ENCODE data around the gene ABCD2.
"Not testable (repeated sequence)": the region's sequence is repeated elsewhere in the genome, so short reads cannot be mapped to it uniquely, and the experiment has no call there.

The ABCD2 gene

DNA sequence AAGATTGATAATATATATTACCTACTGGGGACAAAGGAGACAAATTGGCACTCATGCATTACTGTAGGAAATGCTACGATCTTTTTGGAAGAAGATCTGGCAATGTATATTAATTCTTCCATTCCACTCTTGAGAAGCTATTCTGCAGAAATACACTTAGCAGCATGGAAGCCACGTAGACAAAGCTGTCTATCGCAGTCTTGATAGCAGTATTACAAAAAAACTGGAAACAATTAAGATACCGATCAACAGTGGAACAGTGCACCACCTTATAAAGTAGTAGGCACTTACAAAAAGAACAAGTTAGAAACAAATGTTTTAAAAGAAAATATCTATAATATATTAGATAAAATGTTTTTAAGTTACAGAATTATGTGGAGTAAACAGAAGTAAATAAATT is 87.2 kb downstream of the ABCD2 start:
- no peak for DNase-seq

DNA sequence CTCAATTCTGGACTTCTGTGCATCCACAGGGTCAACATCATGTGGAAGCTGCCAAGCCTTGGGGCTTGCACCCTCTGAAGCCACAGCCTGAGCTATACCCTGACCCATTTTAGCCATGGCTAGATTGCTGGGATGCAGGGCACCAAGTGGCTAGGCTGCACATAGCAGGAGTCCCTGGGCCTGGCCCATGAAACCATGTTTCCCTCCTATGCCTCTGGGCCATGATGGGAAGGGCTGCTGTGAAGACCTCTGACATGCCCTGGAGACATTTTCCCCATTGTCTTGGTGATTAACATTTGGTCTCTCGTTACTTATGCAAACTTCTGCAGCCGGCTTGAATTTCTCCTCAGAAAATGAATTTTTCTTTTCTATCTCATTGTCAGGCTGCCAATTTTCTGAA is 92.6 kb downstream of the ABCD2 start:
- no peak for DNase-seq

DNA sequence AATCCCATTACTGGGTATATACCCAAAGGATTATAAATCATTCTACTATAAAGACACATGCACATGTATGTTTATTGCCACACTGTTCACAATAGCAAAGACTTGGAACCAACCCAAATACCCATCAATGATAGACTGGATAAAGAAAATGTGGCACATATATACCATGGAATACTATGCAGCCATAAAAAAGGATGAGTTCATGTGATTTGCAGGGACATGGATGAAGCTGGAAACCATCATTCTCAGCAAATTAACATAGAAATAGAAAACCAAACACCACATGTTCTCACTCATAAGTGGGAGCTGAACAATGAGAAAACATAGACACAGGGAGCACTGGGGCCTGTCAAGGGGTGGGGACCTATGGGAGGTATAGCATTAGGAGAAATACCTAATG is 97.4 kb downstream of the ABCD2 start:
- not testable (repeated sequence) for DNase-seq

DNA sequence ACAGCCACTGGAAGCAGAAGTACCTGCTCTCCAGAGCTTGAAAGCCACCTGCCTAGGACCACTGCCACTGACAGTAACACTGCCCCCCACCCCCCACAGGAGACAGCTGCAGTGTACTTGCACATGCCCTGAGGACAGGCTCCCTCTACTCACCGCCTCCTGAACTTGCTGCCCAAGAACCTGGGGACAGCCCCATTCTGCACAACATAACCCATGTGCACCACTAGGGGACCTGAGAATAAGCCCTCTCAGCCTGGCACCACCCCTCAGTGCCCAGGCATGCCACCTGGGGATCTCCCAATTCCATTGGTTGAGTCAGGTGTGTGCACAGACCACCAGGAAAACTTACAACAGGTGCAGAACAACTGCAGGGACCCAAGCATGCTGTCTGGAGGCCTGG is 109.6 kb downstream of the ABCD2 start:
- no peak for DNase-seq

DNA sequence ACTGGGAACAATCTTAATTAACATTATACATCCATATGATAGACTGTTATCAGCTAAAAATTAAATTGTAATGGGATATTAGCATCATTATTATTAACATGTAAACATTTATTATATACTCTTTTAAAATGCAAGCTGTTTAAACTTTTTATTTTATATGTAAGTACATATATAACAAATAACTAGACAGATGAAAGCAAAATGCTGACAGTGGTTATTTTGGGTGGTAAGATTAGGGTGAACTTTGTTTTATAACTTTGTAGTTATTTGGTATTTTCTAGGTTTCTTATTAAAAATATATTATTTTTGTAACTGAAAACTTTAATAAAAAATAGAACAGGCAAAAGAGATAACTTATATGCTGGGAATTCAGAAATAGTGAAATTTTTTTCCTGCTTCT is 114.0 kb downstream of the ABCD2 start:
- no peak for DNase-seq

DNA sequence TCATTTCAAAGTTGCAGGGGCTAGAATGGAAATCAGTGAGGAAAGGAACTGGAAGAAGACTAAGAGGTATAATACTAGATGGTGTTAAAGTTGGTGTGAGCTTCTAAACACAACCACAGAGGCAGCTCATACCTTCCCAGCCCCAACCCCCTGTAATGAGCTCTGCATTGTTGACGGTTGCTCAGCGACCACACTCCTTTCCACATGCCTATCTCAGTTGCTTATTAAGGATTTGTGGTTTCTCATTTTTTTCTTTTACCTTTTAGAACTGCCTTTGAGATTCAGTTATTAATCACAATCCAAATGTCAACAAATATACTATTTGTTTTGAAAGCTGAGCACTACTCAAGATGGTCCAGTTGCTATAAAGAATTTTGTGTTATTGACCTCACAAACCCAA is 114.6 kb downstream of the ABCD2 start:
- no peak for DNase-seq

DNA sequence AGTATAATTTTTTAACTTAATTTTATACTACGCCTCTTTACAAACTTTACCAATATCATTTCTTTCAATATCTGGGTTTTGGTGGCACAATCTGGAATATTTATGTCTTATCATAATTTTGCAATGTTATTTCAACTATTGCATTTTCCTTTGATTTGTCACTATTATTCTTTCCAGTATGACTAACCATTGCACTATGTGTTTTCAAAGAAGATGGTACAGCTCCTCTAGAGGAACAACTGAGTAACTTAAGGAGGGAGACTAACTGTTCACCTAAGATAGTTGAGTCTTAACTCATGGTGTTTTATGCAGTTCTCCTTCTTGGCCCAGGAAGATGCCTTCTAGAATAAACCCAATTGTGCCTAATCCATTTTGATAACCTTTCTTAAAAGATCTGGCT is 116.2 kb downstream of the ABCD2 start:
- no peak for DNase-seq

DNA sequence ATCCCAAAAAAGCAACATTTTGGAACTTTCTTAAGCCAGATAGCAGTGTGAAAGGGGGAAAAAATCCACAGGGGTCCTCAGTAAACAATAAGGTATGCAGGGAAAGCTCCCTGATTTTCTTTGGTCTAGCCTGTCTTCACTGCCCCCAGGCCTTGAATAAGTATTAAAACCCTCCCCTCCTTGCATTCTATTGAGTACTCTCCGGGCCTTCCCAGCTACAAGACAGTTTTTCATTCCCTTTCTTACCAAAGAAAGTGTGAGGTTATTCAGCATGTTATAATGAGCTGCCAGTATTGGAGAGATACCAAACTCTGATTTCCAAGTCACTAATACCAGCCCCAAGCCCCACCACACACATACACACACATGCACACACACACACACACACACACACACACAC is 116.9 kb downstream of the ABCD2 start:
- DNase-seq = no peak
